GM12891 (cell line): ENCODE measurements around the gene SULT1A2.

Source experiments
- PAX5 ChIP-seq: IDR thresholded peaks from 2 replicates; pipeline ENCODE4 v1.6.1; 2011; ENCODE audit warnings: low read length, moderate library complexity, mild to moderate bottlenecking; ENCODE audit not compliant: insufficient read depth, severe bottlenecking
- POLR2A ChIP-seq: IDR thresholded peaks from 2 replicates; pipeline ENCODE4 v1.6.1; 2011; ENCODE audit warnings: low read depth, low read length, control low read depth
- POLR2AphosphoS5 ChIP-seq: IDR thresholded peaks from 2 replicates; pipeline ENCODE4 v1.6.1; 2011; ENCODE audit warnings: low read depth, low read length, control low read depth
- SPI1 ChIP-seq: IDR thresholded peaks from 2 replicates; pipeline ENCODE4 v1.6.1; 2011; ENCODE audit warnings: low read depth, low read length, control low read depth
- TAF1 ChIP-seq: IDR thresholded peaks from 2 replicates; pipeline ENCODE4 v1.6.1; 2011; ENCODE audit warnings: low read depth, low read length, control low read depth

GRCh38 chr16:28616636-28617035 lies 19.8 kb upstream of the SULT1A2 start:
- no peak for TF ChIP-seq PAX5
- no peak for TF ChIP-seq POLR2A
- no peak for TF ChIP-seq POLR2AphosphoS5
- TF ChIP-seq SPI1 = no peak
- TF ChIP-seq TAF1 = no peak
